ENCODE results near the gene GPAT2.
"Not testable (repeated sequence)": the region's sequence is repeated elsewhere in the genome, so short reads cannot be mapped to it uniquely, and the experiment has no call there.

- not testable (repeated sequence) for TF ChIP-seq CTCF (IDR thresholded peaks at IDR 0.05); EZH2 (IDR thresholded peaks at IDR 0.05; ENCODE audit: borderline replicate concordance, insufficient read depth, low read depth, low read length, poor library complexity, severe bottlenecking)
These were observed 25.6 kb upstream of the GPAT2 start for GRCh38 chr2:96060325-96060724.
